ENCODE data around the gene ARHGEF10L.

Gene ARHGEF10L

GRCh38 chr1:17550729-17551584, 11.5 kb downstream of the ARHGEF10L start:
- DNase-seq = no peak

- DNase-seq = no peak
Measured at GRCh38 chr1:17551755-17552234, 12.3 kb downstream of the ARHGEF10L start.

- no peak for DNase-seq
Measured at GRCh38 chr1:17553975-17554700, 14.6 kb downstream of the ARHGEF10L start.

GRCh38 chr1:17554954-17555353, 15.5 kb downstream of the ARHGEF10L start:
- DNase-seq = no peak

- DNase-seq = no peak
Measured at GRCh38 chr1:17557986-17558385, 18.5 kb downstream of the ARHGEF10L start.

- no peak for DNase-seq
Measured at GRCh38 chr1:17558541-17558940, 19.0 kb downstream of the ARHGEF10L start.

- no peak for DNase-seq
Measured at GRCh38 chr1:17558954-17559614, 19.6 kb downstream of the ARHGEF10L start.

- no peak for DNase-seq
Measured at GRCh38 chr1:17559615-17560419, 20.3 kb downstream of the ARHGEF10L start.

- no peak for DNase-seq
Measured at GRCh38 chr1:17561247-17561548, 21.7 kb downstream of the ARHGEF10L start.

- DNase-seq = no peak
Measured at GRCh38 chr1:17561561-17561985, 22.1 kb downstream of the ARHGEF10L start.

- no peak for DNase-seq
Measured at GRCh38 chr1:17562375-17562774, 22.9 kb downstream of the ARHGEF10L start.

GRCh38 chr1:17563494-17564281, 24.2 kb downstream of the ARHGEF10L start:
- DNase-seq = no peak

GRCh38 chr1:17564458-17565393, 25.2 kb downstream of the ARHGEF10L start:
- no peak for DNase-seq

GRCh38 chr1:17565461-17566252, 26.2 kb downstream of the ARHGEF10L start:
- no peak for DNase-seq

GRCh38 chr1:17566417-17566816, 26.9 kb downstream of the ARHGEF10L start:
- DNase-seq = no peak

- no peak for DNase-seq
Measured at GRCh38 chr1:17566892-17567291, 27.4 kb downstream of the ARHGEF10L start.

GRCh38 chr1:17567582-17567981, 28.1 kb downstream of the ARHGEF10L start:
- no peak for DNase-seq

- no peak for DNase-seq
Measured at GRCh38 chr1:17568014-17568900, 28.8 kb downstream of the ARHGEF10L start.

All from activated effector memory CD4-positive, alpha-beta T cell treated with anti-CD3 and anti-CD28 coated beads, Interleukin-2, amount 50 U/mL, for 16 hours (primary cell).